DMS79 treated with DMSO at 0.1 percent for 48 hours (cell line): ENCODE data around the gene TENM3.
A peak's percentile ranks its signal among the peaks of the same experiment; 100 is the strongest.

Source experiments
- DNase-seq: peaks from one replicate; lab custom pipeline; 2025; lab: John Stamatoyannopoulos, UW

The TENM3 gene

GRCh38 chr4:182629096-182629495, 385.9 kb downstream of the TENM3 start:
- DNase-seq, result no peak

GRCh38 chr4:182640491-182640890, 397.3 kb downstream of the TENM3 start:
- no peak for DNase-seq

- DNase-seq, result peak; percentile 20
Observed at GRCh38 chr4:182640932-182641331, 397.7 kb downstream of the TENM3 start.

DNA sequence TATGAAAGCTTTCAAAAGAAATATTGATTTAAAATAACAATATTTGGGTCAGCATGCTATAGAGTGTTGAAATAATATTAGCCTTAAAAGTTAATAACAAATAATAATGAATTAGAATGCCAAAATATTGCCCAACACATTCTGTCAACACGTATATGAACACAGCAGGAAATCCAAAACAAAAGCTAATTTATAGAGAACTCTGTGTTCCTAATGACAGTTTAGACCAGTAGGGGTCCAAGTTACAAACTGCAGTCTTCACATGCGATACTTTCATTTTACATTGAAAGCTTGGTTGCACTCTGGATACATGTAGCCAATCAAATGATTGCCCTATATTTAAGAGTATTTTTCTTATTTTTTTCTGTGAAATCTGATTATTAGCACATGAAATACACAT, 399.6 kb downstream of the TENM3 start:
- DNase-seq, result no peak

DNA sequence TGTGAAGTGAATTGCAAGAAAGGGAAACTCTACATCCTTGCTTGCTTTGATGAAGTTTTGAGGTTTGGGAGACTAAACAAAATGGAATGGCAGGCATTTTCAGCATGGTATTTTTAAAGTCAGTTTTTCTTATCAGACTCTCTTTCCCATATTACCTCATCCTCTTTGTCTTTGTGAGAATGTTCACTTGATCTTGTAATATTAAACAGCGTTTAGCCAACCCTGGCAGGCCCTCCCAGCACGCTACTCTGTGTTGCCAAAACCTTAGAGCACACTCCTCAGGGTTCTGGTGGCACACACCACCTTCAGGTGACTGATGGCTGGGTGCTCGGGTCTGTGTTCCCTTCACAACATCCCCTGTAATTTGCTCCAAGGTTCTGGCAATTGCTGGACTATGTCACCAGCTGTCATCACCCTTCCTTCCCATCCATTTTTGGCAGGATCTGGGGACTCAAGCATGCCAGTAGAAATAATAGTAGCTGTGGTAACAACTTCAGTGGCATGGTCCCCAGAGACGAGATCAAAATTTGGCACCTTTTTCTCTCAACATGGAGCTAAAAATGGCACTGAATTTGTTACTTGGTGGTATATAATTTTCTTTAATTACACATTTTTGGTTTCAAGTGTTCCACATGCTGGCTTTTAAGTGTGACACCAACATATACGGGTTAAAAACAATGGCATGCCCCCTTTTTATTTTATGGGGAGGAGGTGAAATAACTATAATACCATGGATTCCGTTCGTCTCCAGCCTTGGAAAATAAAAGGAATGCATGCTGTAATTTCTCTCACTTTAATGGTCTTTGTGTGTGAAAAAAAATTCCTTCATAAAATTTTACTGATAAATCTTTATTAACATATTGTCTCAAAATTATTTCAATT, 400.8 kb downstream of the TENM3 start:
- DNase-seq, result no peak

- no peak for DNase-seq
Observed at GRCh38 chr4:182644683-182645050, 401.5 kb downstream of the TENM3 start.

DNA sequence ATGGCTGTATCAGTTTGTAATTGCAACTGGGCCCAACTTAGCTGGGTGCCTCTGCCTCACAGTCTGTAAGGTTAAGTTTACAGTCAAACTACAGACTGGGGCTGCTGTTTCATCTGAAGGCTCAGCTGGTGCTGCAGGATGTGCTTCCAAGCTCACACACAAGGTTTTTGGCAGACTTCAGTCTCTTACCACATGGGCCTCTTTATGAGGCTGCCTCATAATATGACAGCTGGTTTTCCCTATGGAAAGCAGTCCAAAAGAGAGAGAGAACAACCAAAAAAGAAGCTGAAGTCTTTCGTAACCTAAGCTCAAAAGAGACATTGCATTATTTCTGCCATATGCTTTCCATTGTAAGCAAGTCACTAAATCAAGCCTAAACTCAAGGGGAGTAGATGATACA, 402.3 kb downstream of the TENM3 start:
- no peak for DNase-seq

GRCh38 chr4:182647646-182648300, 404.6 kb downstream of the TENM3 start:
- no peak for DNase-seq

DNA sequence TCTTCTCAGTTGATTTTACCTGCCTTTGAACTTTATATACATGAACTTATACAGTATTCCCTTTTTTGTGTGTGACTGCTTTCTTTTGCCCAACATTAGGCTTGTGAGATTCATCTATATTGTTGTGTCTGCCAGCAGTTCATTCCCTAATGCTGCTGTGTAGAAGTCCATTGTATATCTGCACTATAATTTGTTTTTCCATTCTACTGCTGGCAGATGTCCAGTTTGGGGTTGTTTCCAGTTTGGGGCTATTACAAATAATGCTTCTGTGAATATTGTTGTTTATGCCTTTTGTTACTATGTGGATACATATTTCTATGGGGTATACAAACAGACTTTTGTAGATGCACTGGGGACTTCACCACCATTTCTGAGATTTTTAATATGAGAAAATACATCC, 405.6 kb downstream of the TENM3 start:
- no peak for DNase-seq

- DNase-seq, result no peak
Observed at GRCh38 chr4:182649698-182650477, 406.7 kb downstream of the TENM3 start.

DNA sequence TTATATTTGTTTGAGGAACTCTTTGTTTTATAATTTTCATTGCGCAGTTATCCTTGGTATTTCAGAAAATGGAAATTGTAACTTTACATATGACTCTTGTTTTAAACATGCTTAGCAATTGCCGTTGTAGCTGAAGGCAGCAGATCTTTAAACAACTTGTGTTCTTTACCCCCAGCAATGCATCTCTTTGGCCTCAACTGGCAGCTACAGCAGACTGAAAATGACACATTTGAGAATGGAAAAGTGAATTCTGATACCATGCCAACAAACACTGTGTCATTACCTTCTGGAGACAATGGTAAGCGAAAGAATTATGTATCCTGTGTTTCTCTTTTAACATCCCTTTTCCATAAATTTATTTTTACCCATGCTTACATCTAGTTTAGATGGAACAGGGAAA, 410.4 kb downstream of the TENM3 start:
- no peak for DNase-seq

- DNase-seq, result no peak
Observed at GRCh38 chr4:182655340-182655739, 412.1 kb downstream of the TENM3 start.

DNA sequence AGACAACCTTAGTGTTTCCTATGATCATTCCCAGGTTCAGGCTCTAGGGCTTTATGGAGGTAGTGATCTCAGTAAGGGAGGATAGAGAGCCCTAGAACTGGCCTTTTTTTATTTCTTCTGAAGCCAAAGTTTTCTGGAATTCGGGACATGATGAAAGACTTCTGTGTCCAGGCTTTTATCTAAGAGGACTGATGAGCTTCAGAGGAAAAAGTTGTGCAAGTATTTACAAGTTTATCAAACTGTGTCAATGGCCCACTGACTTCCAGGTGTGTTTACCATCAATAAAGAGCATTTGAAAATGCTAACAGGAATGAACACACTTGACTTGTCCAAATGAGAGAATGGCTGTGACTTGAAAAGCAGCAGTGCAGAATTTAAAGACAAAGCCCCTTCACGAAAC, 419.3 kb downstream of the TENM3 start:
- no peak for DNase-seq

DNA sequence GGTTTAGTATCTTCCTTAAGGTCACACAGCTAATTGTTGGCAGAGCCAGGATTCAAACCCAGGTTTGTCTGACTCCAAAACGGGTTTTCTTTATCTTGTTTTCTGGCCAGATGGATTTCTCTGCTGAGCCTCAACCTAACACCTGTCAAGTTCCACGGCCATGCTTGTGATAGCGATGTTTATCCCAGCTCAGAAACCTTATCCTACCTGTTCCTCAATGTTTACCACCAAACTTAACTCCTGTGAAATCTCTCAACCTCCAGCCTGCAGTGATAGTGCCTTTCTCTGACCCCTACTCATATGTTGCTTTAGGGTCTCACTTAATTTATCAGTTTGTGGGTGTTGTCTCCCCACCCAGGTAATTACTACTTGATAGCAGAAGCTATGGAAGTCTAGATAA, 428.0 kb downstream of the TENM3 start:
- no peak for DNase-seq

GRCh38 chr4:182671749-182672148, 428.5 kb downstream of the TENM3 start:
- no peak for DNase-seq

DNA sequence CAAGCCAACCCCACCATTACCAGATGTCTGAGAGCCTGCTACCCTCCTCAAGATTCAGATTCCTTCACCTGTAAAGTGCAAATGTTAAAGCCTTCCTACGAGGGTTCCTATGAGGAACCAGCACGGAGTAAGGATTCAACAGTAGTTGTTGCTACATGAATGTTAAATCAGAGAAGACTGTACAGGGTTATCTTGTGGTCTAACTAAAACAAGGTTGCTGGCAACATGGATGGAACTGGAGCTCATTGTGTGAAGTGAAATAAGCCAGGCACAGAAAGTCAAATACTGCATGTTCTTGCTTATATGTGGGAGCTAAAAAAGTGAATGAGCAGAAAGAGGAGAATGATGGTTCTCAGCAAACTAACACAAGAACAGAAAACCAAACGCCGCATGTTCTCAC, 435.4 kb downstream of the TENM3 start:
- DNase-seq, result no peak

GRCh38 chr4:182679533-182679932, 436.3 kb downstream of the TENM3 start:
- DNase-seq, result no peak

DNA sequence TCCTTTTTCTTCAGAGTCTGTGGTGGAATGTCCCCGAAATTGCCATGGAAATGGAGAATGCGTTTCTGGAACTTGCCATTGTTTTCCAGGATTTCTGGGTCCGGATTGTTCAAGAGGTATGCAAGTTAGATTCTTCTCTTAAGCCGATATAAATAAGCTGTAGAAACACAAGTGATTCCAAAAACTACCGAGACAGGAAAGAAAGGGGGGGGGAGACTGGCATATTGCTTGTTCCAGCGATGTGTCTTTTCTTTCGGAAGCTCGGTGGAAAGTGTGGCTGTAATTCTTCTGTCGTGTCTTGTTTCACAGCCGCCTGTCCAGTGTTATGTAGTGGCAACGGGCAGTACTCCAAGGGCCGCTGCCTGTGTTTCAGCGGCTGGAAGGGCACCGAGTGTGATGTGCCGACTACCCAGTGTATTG, 437.0 kb downstream of the TENM3 start:
- no peak for DNase-seq

DNA sequence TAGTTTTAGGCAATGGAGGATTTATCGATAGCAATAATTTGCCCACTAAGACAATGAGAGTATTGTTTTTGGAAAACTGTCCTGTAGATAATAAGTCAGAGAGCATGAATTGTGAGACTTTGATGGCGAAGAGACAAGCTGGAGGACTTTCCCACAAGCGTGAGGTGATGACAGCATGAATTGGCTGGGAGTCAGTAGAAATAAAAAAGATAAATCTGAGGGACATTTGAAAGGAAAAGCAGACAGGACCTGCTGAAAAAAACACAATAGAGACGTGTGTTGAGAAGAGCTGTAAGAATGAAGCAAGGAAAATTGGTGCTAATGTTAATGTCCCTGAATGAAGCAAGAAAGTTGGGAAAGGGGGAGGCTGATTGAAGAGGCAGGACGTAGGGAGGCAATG, 440.5 kb downstream of the TENM3 start:
- DNase-seq, result no peak

GRCh38 chr4:182684796-182685195, 441.6 kb downstream of the TENM3 start:
- no peak for DNase-seq

DNA sequence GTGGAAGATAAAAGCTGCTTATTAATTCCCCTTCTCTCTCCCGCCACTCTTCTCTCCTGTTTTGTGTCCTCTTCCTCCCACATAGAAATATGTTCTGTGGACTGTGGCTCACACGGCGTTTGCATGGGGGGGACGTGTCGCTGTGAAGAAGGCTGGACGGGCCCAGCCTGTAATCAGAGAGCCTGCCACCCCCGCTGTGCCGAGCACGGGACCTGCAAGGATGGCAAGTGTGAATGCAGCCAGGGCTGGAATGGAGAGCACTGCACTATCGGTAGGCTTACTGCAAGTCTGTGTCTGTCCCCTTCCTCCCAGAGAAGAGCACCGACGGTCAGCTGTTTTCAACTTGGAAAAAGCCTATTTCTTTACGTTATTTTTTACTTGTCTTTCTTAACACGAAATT, 444.9 kb downstream of the TENM3 start:
- no peak for DNase-seq

DNA sequence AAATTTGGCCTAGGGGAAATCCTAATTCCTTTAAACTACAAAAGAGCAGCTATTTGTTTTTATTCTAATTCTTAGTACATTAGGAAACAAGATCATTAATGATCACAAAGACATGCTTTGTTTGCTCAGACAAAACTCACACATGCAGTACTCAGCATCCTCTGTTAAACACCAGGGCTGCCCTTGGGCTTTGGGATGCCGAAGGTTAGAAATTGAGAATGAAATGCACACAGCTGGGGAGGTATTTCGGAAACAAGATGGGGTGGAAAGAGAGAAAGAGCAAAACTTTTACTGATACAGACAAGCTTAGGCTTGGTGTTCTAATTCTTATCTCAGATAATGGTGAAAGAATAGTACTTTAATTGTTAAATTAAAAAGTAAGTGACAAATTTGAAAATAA, 451.3 kb downstream of the TENM3 start:
- no peak for DNase-seq

- no peak for DNase-seq
Observed at GRCh38 chr4:182695009-182695408, 451.8 kb downstream of the TENM3 start.
